Keratinocyte (primary cell): ENCODE measurements around the gene TNPO3. TPM values are rescaled to one million over a fixed set of nuclear protein-coding genes. Genes with fewer than 3 reads are reported as not detected.

ENCODE experiments used
- DNase-seq: peaks from one replicate; pipeline ENCODE4 v3.0.0-alpha.2; 2011; ENCODE audit warnings: low read depth, missing footprints, low spot score
- FAIRE-seq: peaks from 2 replicates; lab custom pipeline; 2011; peaks lifted over from hg19 to GRCh38; lab: Jason Lieb, UNC
- H2AFZ ChIP-seq: 2 replicates; pipeline ENCODE4 v1.6.0; 2012; ENCODE audit warnings: low read length, control low read depth, inconsistent platforms; ENCODE audit not compliant: control insufficient read depth
- H3K27ac ChIP-seq: 2 replicates; pipeline ENCODE4 v1.5.1; 2011; ENCODE audit warnings: low read length; ENCODE audit not compliant: control insufficient read depth, insufficient read depth
- H3K27me3 ChIP-seq: 3 replicates; pipeline ENCODE4 v1.6.0; 2011; ENCODE audit warnings: low read length; ENCODE audit not compliant: control insufficient read depth, insufficient read depth; ENCODE audit errors: extremely low read depth
- H3K36me3 ChIP-seq, 2 experiments: 2 replicates in 1 of 2; 3 replicates in 1 of 2; pipeline ENCODE4 v1.5.1; 2011; ENCODE audit warnings: low read length in 2 of 2, mild to moderate bottlenecking in 1 of 2; ENCODE audit not compliant: control insufficient read depth in 2 of 2, insufficient read depth in 2 of 2; ENCODE audit errors: extremely low read depth in 1 of 2
- H3K4me1 ChIP-seq: 3 replicates; pipeline ENCODE4 v1.5.1; 2011; ENCODE audit warnings: low read length; ENCODE audit not compliant: control insufficient read depth, insufficient read depth; ENCODE audit errors: extremely low read depth
- H3K4me2 ChIP-seq: 3 replicates; pipeline ENCODE4 v1.6.0; 2011; ENCODE audit warnings: low read depth, low read length; ENCODE audit not compliant: control insufficient read depth, insufficient read depth; ENCODE audit errors: extremely low read depth
- H3K4me3 ChIP-seq, 3 experiments: fragments of 200-600 bp in 1 of 3; sonication (generic) in 1 of 3; 2 replicates in 2 of 3; 3 replicates in 1 of 3; pipeline ENCODE4 v1.5.1; 2011 to 2016; ENCODE audit warnings: low read length in 3 of 3, mild to moderate bottlenecking in 3 of 3, control low read depth in 2 of 3, inconsistent platforms in 1 of 3, low read depth in 1 of 3, mixed read lengths in 1 of 3, mixed run types in 1 of 3, moderate library complexity in 1 of 3; ENCODE audit not compliant: control insufficient read depth in 2 of 3, insufficient read depth in 2 of 3; ENCODE audit errors: extremely low read depth in 1 of 3
- H3K79me2 ChIP-seq: 2 replicates; pipeline ENCODE4 v1.6.0; 2012; ENCODE audit warnings: low read length; ENCODE audit not compliant: control insufficient read depth, insufficient read depth
- H3K9ac ChIP-seq: 3 replicates; pipeline ENCODE4 v1.6.0; 2011; ENCODE audit warnings: low read length; ENCODE audit not compliant: control insufficient read depth, insufficient read depth; ENCODE audit errors: extremely low read depth
- H3K9me1 ChIP-seq: 3 replicates; pipeline ENCODE4 v1.6.0; 2011; ENCODE audit warnings: low read length; ENCODE audit not compliant: control insufficient read depth, insufficient read depth; ENCODE audit errors: extremely low read depth
- H3K9me3 ChIP-seq: 2 replicates; pipeline ENCODE4 v1.5.1; 2012; ENCODE audit warnings: low read depth, low read length; ENCODE audit not compliant: control insufficient read depth
- H4K20me1 ChIP-seq: 3 replicates; pipeline ENCODE4 v1.6.0; 2011; ENCODE audit warnings: low read length; ENCODE audit not compliant: control insufficient read depth, insufficient read depth; ENCODE audit errors: extremely low read depth
- EZH2 ChIP-seq: IDR thresholded peaks from one replicate; pipeline ENCODE4 v1.6.1; 2012; ENCODE audit warnings: inconsistent platforms, mild to moderate bottlenecking, low read length, moderate library complexity
- dilution Hi-C: fragments of 300-500 bp; cut with MboI; formaldehyde crosslinking; loops from one replicate; pipeline ENCODE4 v1.7.0; 2020; ENCODE audit warnings: low sequenced_read_pairs; ENCODE audit not compliant: extremely low pct_ligation_motif_present
- polyA plus RNA-seq, 5 experiments: library from polyadenylated mRNA; depleted of rRNA in 3 of 5; stranded (reverse) in 3 of 5; stranded (forward) in 1 of 5; unstranded in 1 of 5; fragments of >200 nt; gene quantifications; 1 replicate in 1 of 5; 2 replicates in 3 of 5; 3 replicates in 1 of 5; pipeline versions ENCODE4 v1.2.1 to v1.2.3, GENCODE V29; 2011 to 2012; ENCODE audit warnings: missing spikeins in 2 of 5, low read depth in 1 of 5, low replicate concordance in 1 of 5
- TF ChIP-seq, protein P1 (sequence below), 3 experiments: IDR thresholded peaks in 1 of 3; conservative IDR thresholded peaks in 1 of 3; optimal IDR thresholded peaks in 1 of 3; 2 replicates in 2 of 3; 3 replicates in 1 of 3; pipeline versions ENCODE3 to v1.5.1; 2011; ENCODE audit warnings: low read length in 3 of 3, mild to moderate bottlenecking in 3 of 3, moderate library complexity in 2 of 3, control low read depth in 1 of 3, inconsistent platforms in 1 of 3; ENCODE audit not compliant: insufficient read depth in 2 of 3; ENCODE audit errors: extremely low read depth in 1 of 3

TNPO3 gene
- polyA plus RNA-seq, 1 donor (not counting 4 experiments of a cell fraction or from before 2014, with no cell fraction given), result 35.1 TPM

DNA sequence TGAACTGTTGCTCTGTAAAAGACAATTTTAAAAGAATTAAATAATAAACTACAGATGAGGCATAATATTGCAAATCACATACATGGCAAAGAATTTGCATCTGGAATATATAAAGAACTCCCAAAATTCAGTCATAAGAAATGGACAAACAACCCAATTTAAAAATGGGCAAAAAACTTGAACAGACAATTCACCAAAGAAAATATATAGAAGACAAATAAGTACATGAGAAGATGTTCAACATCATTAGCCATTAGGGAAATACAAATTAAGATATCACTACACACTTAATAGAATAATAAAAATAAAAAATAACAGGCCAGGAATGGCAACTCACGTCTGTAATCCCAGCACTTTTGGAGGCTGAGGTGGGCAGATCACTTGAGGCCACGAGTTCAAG lies 22.0 kb upstream of the TNPO3 start:
- no peaks in the 10 kb centered on the region for H3K9me1 ChIP-seq

DNA sequence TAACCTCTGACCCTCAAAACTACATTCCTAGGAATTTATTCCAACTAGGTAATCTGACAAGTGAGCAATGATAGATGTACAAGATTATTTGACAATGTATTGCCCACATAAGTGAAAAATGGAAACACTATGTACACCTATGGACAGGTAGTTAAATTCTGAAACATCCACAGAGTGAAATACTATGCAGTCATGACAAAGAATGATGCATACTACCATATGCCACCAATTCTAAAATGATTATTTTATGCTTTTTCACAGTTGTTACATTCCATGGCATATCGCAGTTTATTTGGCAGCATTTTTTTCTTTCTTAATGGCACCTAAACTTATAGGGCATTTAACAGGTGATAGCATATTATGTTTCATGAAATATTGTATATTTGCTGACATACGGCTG lies 20.1 kb upstream of the TNPO3 start:
- no peak for FAIRE-seq
- TF ChIP-seq EZH2, result no peak
- TF ChIP-seq, protein P1, sequence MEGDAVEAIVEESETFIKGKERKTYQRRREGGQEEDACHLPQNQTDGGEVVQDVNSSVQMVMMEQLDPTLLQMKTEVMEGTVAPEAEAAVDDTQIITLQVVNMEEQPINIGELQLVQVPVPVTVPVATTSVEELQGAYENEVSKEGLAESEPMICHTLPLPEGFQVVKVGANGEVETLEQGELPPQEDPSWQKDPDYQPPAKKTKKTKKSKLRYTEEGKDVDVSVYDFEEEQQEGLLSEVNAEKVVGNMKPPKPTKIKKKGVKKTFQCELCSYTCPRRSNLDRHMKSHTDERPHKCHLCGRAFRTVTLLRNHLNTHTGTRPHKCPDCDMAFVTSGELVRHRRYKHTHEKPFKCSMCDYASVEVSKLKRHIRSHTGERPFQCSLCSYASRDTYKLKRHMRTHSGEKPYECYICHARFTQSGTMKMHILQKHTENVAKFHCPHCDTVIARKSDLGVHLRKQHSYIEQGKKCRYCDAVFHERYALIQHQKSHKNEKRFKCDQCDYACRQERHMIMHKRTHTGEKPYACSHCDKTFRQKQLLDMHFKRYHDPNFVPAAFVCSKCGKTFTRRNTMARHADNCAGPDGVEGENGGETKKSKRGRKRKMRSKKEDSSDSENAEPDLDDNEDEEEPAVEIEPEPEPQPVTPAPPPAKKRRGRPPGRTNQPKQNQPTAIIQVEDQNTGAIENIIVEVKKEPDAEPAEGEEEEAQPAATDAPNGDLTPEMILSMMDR (optimal IDR thresholded peaks at IDR 0.05 in 1 of 3, IDR thresholded peaks at IDR 0.05 in 1 of 3, conservative IDR thresholded peaks at IDR 0.05 in 1 of 3; ENCODE audit: extremely low read depth in 1 of 3, insufficient read depth in 2 of 3, low read length in 3 of 3), result no peak

More for the DNA sequence above, 22.0 kb upstream of the TNPO3 start:
- Histone ChIP-seq H3K36me3 (no peaks in the 10 kb centered on the region), H3K4me1 (no peaks in the 10 kb centered on the region), H3K79me2 (no peaks in the 10 kb centered on the region), H3K9ac (no peak overlapping the region), H3K27me3 (no peaks in the 10 kb centered on the region), H3K9me3 (no peaks in the 10 kb centered on the region), H3K4me3 (no peak overlapping the region), H3K4me2 (no peak overlapping the region), H3K27ac (no peak overlapping the region), H4K20me1 (no peaks in the 10 kb centered on the region), H2AFZ (no peak overlapping the region)
- no peak for DNase-seq
- FAIRE-seq, result no peak
- dilution Hi-C loops, result no loop called here
- TF ChIP-seq EZH2, result no peak
- TF ChIP-seq, protein P1 (optimal IDR thresholded peaks at IDR 0.05 in 1 of 3, IDR thresholded peaks at IDR 0.05 in 1 of 3, conservative IDR thresholded peaks at IDR 0.05 in 1 of 3; ENCODE audit: extremely low read depth in 1 of 3, insufficient read depth in 2 of 3, low read length in 3 of 3), result no peak

More for the DNA sequence above, 20.1 kb upstream of the TNPO3 start:
- DNase-seq, result no peak
- Histone ChIP-seq H3K9me1 (no peaks in the 10 kb centered on the region), H3K4me3 (no peak overlapping the region), H2AFZ (no peak overlapping the region), H3K4me1 (no peaks in the 10 kb centered on the region), H3K4me2 (no peak overlapping the region), H3K9ac (no peak overlapping the region), H4K20me1 (no peaks in the 10 kb centered on the region), H3K27ac (no peak overlapping the region), H3K79me2 (no peaks in the 10 kb centered on the region), H3K36me3 (no peaks in the 10 kb centered on the region), H3K27me3 (no peaks in the 10 kb centered on the region), H3K9me3 (no peaks in the 10 kb centered on the region)
- dilution Hi-C loops, result no loop called here
